ENCODE results near the gene GRIK2.

Gene GRIK2

GRCh38 chr6:101454106-101454676 lies 60.7 kb downstream of the GRIK2 start:
- TF ChIP-seq, protein P1, sequence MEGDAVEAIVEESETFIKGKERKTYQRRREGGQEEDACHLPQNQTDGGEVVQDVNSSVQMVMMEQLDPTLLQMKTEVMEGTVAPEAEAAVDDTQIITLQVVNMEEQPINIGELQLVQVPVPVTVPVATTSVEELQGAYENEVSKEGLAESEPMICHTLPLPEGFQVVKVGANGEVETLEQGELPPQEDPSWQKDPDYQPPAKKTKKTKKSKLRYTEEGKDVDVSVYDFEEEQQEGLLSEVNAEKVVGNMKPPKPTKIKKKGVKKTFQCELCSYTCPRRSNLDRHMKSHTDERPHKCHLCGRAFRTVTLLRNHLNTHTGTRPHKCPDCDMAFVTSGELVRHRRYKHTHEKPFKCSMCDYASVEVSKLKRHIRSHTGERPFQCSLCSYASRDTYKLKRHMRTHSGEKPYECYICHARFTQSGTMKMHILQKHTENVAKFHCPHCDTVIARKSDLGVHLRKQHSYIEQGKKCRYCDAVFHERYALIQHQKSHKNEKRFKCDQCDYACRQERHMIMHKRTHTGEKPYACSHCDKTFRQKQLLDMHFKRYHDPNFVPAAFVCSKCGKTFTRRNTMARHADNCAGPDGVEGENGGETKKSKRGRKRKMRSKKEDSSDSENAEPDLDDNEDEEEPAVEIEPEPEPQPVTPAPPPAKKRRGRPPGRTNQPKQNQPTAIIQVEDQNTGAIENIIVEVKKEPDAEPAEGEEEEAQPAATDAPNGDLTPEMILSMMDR (IDR thresholded peaks at IDR 0.05; ENCODE audit: extremely low read depth, missing control alignments) = no peak
- no peak for DNase-seq (ENCODE audit: low spot score)

DNA sequence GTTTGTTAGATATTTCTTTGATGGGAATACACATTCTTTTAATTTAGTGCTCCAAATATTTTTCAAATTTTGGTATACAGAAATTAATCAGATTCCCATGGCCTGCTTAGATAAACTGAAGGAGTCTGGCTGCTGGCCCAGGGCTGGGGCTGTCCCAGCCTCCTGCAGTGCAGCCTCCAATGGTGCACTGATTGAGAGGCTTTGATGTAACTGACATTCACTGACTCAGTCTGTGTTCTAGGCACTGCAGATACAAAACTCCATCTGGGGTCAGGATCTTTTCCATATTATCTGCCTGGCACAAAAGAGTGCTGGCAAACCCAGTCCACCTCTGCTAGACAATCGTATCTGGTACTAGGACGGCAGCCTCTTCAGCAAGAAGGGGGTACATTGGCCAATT lies 64.8 kb downstream of the GRIK2 start:
- no peak for DNase-seq (ENCODE audit: low spot score)
- TF ChIP-seq, protein P1 (IDR thresholded peaks at IDR 0.05; ENCODE audit: extremely low read depth, missing control alignments) = no peak

DNA sequence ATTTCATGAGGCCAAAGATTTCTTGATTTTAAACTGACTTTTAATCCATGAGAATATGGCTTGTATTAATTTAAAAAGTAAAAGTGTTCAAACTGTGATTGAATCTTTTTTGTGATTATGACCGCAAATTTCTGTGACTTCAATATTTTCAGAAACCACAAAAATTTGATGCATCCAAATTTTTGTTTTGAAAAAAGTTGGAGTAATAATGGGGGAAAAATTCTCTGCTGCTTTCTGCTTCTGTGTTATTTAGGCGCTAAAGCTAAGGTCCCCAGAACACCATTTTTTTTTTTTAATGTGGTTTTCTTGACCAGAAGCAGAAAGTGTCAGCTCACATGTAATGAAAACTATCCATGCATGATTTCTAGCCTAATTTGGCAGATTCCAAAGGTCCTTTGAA lies 65.3 kb downstream of the GRIK2 start:
- TF ChIP-seq, protein P1 (IDR thresholded peaks at IDR 0.05; ENCODE audit: extremely low read depth, missing control alignments) = no peak
- DNase-seq (ENCODE audit: low spot score) = no peak

GRCh38 chr6:101462576-101462975 lies 69.1 kb downstream of the GRIK2 start:
- no peak for DNase-seq (ENCODE audit: low spot score)
- TF ChIP-seq, protein P1 (IDR thresholded peaks at IDR 0.05; ENCODE audit: extremely low read depth, missing control alignments) = no peak

- no peak for DNase-seq (ENCODE audit: low spot score)
- TF ChIP-seq, protein P1 (IDR thresholded peaks at IDR 0.05; ENCODE audit: extremely low read depth, missing control alignments) = no peak
Measured at GRCh38 chr6:101465863-101466262, 72.4 kb downstream of the GRIK2 start.

- TF ChIP-seq, protein P1 (IDR thresholded peaks at IDR 0.05; ENCODE audit: extremely low read depth, missing control alignments) = no peak
- no peak for DNase-seq (ENCODE audit: low spot score)
Measured at GRCh38 chr6:101477436-101477835, 83.9 kb downstream of the GRIK2 start.

DNA sequence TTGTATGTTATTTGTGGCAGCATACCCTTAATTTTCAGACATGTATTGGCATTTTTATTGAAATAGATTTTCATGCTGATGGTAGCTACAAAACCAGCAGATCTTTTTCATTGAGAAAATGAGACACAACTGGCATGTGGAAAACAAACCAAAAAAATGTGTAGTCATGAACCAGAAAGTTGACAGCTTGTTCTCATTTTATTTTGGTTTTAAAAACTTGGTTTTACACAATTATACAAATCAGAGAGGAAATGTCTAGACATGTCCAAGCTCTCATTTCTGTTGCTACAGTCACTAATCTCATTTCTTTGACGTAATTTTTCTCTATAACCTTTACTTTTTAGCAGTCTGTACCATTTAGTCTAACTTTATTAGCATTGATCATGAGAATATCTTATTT lies 85.4 kb downstream of the GRIK2 start:
- TF ChIP-seq, protein P1 (IDR thresholded peaks at IDR 0.05; ENCODE audit: extremely low read depth, missing control alignments) = no peak
- no peak for DNase-seq (ENCODE audit: low spot score)

All from GM20000 (cell line).